HPDE6-E6E7 (cell line): ENCODE data around the gene OSBPL1A.

Experiments used
- DNase-seq: peaks from one replicate; pipeline ENCODE4 v3.0.0; 2011; ENCODE audit warnings: missing footprints; ENCODE audit errors: extremely low spot score

OSBPL1A gene

GRCh38 chr18:24219561-24220317 is 177.9 kb downstream of the OSBPL1A start:
- DNase-seq: no peak

GRCh38 chr18:24214913-24215312 is 182.7 kb downstream of the OSBPL1A start:
- no peak for DNase-seq

GRCh38 chr18:24214144-24214543 is 183.5 kb downstream of the OSBPL1A start:
- DNase-seq: no peak

GRCh38 chr18:24212939-24213338 is 184.7 kb downstream of the OSBPL1A start:
- peak; percentile 77 for DNase-seq

- DNase-seq: peak; percentile 41
Observed at GRCh38 chr18:24209558-24209957, 188.1 kb downstream of the OSBPL1A start.

GRCh38 chr18:24208270-24209035 is 189.2 kb downstream of the OSBPL1A start:
- no peak for DNase-seq

- DNase-seq: no peak
Observed at GRCh38 chr18:24204904-24205303, 192.7 kb downstream of the OSBPL1A start.

GRCh38 chr18:24201699-24202687 is 195.6 kb downstream of the OSBPL1A start:
- no peak for DNase-seq

GRCh38 chr18:24200494-24201290 is 196.9 kb downstream of the OSBPL1A start:
- no peak for DNase-seq

GRCh38 chr18:24199372-24199962 is 198.2 kb downstream of the OSBPL1A start:
- no peak for DNase-seq

GRCh38 chr18:24198461-24198860 is 199.2 kb downstream of the OSBPL1A start:
- DNase-seq: no peak

- no peak for DNase-seq
Observed at GRCh38 chr18:24197412-24197811, 200.2 kb downstream of the OSBPL1A start.

- no peak for DNase-seq
Observed at GRCh38 chr18:24196764-24197163, 200.9 kb downstream of the OSBPL1A start.

GRCh38 chr18:24195296-24196053 is 202.1 kb downstream of the OSBPL1A start:
- no peak for DNase-seq

GRCh38 chr18:24190590-24190989 is 207.0 kb downstream of the OSBPL1A start:
- DNase-seq: no peak

- DNase-seq: no peak
Observed at GRCh38 chr18:24189664-24190346, 207.8 kb downstream of the OSBPL1A start.

- DNase-seq: no peak
Observed at GRCh38 chr18:24189007-24189528, 208.6 kb downstream of the OSBPL1A start.

- no peak for DNase-seq
Observed at GRCh38 chr18:24188120-24188519, 209.5 kb downstream of the OSBPL1A start.

GRCh38 chr18:24187689-24188088 is 209.9 kb downstream of the OSBPL1A start:
- DNase-seq: no peak
